Stimulated activated CD8-positive, alpha-beta memory T cell treated with anti-CD3 and anti-CD28 coated beads, Interleukin-4, amount 100 ng/mL, for 4 hours (primary cell): ENCODE measurements around the gene PARP3.

Source experiments
- DNase-seq, 2 donors: peaks; one replicate each; pipeline ENCODE4 v3.0.0-alpha.2; 2020; ENCODE audit warnings: low read depth in 2 of 2, low spot score in 1 of 2

The PARP3 gene

DNA sequence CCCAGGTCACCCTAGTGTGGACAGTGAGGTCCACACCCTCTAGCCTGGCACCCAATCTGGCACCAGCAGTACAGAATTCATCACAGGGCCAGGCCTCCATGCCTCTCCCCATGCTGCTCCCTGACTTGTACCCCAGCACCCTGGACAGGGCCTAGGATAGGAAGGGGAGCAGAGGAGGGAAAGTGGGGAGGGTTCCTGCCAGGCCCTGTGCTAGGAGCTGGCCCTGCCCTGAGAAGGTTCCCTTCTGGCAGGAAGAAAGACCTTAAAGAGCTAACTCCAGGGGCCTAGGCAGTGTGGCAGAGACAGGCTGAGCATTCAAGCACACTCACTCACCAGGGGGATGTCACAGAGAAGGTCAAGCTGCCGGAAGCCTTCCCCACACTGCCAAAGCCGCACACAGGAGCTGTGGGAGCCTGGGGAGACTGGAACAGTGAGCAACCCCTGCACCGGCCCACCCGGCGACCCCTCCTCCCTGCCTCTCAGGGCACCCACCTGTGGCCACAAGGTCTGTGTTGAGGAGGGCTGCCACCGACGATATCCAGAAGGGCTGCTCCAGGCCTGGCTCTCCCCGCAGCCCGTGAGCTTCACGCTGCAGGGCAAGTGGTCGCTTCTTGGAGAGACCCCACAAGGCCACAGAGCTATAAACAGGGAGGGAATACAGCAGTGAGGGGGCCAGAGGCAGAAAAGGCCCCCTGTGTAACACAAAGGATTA is 7.9 kb upstream of the PARP3 start:
- no peak for DNase-seq

DNA sequence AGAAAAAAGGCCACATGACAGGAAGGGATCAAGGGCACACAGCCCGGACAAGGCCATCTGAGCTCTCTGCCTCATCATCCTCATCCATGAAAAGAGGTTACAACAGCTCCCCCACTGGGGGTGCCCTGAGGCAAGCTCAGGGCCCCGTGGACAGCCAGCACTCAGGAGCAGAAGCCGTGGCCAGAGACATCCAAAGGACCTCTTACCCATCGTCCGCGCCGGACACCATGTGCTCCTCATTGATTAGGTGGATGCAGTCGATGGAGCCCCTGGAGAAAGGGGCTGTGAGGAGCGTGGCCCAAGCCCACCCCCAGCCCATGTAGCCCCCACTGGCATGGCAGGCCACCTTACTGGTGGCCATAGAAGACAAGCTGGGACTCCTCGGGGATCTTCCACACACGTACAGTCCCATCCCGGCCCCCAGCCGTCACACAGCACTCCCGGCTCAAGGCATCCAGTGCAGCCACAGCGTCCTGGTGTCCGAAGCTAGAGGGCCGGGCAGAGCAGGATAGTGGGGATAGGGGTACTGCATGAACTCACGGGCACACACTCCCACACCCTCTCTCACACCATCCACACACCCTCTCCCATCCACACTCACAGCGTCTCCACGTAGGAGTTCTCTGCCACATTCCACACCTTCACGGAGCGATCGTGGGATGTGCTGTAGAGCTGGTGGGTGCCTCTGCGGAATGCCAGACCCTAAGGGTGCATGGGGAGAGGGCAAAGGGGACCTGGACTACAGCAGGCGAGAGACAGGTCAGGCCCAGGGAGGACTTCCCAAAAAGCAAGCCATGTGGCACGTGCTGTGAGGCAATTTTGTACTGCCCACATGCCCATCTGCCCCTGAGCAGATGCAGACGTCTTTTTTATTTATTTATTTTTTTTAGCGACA is 6.9 kb upstream of the PARP3 start:
- DNase-seq, result no peak

DNA sequence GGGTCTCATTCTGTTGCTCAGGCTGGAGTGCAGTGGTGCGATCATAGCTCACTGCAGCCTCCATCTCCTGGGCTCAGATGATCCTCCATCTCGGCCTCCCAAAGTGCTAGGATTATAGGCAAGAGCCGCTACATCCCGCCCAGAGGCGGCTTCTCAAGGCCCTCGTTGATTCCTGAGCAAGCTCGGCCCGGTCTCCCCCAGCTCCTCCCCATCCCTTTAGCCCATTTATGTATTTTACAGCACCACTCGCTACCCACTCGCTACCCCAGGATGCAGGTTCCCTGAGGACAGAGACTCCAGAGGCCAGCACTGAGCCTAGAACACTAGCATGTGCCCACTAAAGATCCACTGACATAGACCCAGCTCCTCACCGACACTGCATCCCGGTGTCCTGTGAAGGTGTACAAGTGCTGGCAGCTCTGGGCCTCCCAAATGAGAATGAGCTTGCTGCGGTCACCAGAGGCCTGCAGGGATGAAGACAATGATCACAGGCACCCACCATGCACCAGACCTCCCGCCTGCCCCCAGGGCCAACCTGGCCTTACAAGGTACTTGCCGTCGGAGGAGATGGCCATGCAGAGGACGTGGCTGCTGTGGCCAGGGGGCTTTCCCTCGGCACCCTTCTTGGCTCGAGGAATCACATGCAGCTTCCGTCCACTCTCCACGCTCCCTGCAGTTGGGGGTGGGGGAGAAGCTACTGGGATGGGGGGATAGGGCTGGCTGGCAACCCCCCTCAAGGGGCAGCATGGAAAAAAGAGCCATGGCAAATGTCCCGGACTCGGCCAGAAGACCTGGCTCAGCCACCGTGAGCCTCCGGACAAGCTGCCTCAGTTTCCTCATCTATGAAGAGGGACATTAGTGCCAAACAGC is 6.0 kb upstream of the PARP3 start:
- DNase-seq, result no peak

DNA sequence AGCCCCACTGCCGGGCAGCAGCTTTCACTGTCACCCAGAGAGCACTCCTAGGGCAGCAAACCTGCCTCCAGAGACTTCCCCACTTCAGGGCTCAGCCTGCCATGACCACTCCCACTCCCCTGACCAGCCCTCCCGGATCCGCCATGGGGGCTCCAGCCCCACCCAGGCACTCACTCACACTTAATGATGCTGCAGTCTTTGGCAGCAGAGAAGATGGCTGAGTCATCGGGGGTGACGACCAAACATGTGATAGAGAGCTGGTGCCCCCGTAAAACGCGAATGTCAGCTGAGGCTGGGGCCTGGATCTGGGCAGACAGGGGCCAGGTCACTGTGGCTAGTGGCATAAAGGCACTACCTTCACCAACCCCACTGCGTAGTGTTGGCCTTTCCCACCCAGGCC is 5.1 kb upstream of the PARP3 start:
- DNase-seq, result no peak

DNA sequence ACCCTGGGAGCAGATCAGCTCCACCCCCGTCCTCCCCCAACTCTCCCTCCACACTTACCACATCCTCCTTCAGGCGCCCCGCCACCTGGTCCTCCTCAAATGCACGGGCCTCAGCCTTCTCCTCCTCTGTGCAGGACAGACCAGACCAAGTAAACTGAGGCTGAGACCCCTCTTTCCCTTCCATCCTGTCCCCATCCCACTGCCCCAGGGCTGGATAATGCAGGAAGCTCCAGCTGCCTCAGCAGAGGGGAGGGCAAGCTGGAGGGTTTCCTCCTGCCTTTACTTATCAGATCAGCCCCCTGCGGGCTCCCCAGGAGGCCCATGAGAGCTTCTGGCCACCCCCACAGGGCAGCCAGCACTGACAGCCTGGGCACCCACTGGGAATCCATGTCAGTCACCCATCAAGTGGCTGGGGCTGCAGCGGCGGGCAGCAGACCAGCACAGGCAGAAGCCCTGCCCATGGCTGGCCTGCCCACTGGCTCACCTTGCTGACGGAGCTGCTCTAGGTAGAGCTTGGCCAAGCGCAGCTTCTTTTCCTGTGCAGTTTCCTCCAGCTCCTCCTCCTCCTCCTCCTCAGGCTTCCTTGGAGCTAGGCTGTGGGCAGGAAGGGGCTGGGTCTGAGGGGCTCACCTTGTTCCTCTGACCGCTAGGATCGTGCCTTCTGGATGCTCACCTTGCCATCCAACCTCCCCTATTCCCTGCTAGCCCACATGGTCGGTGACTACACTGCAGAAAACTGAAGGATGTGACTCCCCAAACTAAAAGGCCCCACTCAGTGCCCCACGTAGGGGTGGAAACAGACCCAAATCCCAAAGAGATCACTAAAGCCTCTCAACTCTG is 4.3 kb upstream of the PARP3 start:
- DNase-seq, result no peak

DNA sequence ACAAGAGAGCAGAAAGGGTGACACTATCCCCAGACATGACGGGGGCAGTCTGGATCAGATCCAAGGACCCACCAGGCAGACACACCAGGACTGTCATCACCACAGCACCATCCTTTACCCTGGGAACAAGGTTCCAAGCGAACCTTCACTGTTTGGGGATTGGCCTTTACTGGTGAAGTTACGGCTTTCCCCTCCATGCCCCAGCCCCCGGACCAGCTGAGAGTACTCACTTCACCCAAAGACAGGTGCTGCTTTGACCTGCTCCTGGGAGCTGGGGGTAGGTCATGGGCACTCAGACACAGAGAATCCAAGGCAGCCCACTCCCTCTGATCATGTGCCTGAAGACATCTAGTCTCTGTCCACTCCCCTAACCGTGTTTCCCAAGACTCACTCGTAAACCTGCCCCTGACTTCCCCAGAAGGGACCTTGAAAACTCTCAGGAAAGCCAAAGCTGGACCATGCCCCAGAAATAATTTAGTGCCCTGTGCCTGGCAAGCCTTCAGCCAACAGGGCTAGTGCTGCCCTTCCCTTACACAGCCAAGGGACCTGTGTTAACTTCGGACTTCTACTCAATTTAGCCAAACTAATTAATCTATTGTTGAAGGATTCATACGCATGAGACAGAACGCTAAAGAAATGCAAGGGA is 3.3 kb upstream of the PARP3 start:
- no peak for DNase-seq

DNA sequence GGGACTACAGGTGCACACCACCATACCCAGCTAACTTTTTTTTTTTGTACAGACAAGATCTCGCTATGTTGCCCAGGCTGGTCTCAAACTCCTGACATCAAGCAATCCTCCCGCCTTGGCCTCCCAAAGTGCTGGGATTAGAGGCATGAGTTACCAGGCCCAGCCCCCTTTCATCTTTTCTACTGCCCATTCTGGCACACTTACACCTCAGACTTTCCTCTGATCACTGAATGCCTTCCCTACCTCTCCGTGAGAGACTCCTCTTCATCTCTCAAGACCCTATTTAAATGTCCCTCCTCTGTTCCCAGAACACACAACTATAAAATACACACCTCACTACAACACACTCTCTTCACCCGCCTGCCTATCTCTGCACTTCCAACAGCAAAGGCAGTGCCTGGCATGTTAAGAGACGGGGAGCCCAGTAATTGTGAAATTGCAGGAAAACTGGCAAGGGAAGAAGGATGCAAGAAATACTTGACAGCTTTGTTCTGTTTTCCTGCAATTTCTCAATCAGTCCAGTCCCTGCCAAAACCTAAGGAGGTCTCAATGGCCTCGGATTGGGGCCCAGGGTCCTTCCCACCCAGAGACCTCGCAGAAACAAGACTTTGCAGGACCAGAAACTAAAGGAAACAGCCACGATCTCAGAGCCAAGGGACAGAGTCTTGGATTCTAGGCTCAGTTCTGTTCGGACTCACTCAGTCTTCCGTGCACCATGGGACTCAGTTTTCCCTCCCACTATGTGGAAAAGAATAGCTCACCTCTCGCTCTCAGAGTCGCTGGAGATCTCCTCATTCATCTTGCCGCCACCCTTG is 1.3 kb upstream of the PARP3 start:
- no peak for DNase-seq

DNA sequence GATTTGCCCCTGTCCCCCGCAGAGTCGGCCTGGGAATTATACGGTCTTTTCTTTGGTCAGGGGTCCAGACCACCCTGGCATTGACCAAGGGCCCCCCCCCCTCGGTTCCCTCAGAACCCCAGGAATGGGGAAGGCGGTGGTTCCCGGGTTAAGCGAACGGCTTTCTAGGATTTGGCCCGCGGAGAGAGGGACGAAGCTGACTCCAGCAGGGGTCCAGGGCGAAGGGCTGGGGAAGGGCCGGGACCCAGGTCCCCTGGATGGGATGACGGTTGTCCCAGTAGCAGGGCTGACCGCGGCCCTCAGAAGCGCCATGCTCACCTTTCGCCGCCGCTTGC is 733 bp upstream of the PARP3 start:
- no peak for DNase-seq

DNA sequence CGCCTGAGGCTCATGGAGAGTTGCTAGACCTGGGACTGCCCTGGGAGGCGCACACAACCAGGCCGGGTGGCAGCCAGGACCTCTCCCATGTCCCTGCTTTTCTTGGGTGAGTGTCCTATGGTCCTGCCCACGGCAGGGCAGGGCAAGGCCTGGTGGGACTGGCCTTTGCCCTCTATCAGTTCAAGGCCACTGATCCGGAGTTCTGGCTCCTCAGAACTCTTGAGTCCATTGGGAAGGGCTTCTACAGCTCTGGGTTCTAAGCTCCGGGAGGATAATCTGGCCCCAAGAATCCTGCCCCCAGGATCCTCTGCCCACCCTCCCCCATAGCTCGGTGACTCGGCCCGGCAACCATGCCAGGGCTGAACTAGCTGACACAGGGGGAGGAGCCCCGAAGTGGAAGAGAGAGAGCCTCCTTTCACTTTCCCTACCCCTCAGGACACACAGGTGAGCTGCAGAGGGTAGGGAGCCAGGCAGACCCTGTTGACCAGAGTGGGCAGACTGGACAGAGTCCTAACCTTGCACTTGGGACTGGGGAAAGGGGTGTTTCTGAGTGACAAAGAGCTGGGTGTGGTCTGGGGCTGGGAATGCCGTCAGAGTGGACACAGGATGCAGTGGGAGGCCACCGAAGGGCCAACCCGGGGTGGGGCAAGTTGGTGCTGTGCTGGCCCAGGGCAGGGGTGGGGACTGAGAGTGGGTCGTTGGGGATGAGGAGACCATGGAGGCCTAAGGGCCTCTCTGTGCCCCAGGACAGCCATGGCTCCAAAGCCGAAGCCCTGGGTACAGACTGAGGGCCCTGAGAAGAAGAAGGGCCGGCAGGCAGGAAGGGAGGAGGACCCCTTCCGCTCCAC is 664 bp downstream of the PARP3 start:
- peak; percentile 31 to 36 for DNase-seq

DNA sequence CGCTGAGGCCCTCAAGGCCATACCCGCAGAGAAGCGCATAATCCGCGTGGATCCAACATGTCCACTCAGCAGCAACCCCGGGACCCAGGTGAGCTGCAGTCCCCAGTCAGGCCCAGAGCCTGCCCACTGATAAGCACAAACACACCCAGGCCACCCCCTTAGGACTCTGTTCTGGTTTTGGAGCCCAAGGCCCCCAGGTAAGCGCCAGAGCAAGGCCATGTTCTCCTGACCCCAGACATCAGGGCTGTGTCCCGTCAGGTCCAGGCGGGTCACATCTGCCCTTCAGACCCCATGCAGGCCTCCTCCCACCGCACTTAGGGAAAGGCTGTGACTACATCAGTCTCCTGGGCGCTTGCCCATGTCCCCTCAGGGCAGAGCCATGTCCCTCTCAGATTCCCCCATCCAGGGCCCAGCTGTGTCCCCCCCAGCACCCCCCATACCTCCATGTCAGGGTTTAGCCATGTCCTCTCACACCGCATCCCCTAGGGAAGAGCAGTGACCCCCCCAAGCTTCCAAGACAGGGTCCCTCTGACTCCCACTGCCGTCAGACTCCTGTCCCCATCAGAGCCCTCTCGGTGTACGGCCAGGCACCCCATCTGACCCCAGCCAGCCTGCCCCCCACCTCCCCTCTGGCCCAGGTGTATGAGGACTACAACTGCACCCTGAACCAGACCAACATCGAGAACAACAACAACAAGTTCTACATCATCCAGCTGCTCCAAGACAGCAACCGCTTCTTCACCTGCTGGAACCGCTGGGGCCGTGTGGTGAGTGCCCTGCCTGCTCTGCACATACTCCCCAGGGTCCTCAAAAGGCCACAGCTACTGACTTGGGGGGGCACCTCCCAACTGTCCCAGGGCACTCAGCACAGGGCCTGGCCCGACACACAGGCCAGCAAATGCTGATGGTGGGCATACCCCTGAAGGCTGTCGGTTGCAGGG is 1.6 kb downstream of the PARP3 start:
- DNase-seq, result no peak

DNA sequence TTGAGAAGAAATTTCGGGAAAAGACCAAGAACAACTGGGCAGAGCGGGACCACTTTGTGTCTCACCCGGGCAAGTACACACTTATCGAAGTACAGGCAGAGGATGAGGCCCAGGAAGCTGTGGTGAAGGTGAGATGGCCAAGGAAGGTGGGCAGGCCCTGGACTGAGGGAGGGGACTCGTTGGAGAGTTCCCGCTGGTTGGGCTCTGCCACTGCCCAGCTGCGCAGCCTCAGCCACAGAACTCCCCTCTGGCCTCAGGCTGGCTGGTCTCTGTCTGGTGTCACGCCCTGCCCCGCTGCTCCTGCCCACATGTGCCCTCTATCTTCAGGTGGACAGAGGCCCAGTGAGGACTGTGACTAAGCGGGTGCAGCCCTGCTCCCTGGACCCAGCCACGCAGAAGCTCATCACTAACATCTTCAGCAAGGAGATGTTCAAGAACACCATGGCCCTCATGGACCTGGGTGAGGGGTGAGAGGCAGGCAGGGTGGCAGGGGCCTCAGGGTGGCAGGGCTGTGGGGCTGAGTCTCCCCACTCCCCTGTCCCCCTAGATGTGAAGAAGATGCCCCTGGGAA is 2.4 kb downstream of the PARP3 start:
- no peak for DNase-seq

DNA sequence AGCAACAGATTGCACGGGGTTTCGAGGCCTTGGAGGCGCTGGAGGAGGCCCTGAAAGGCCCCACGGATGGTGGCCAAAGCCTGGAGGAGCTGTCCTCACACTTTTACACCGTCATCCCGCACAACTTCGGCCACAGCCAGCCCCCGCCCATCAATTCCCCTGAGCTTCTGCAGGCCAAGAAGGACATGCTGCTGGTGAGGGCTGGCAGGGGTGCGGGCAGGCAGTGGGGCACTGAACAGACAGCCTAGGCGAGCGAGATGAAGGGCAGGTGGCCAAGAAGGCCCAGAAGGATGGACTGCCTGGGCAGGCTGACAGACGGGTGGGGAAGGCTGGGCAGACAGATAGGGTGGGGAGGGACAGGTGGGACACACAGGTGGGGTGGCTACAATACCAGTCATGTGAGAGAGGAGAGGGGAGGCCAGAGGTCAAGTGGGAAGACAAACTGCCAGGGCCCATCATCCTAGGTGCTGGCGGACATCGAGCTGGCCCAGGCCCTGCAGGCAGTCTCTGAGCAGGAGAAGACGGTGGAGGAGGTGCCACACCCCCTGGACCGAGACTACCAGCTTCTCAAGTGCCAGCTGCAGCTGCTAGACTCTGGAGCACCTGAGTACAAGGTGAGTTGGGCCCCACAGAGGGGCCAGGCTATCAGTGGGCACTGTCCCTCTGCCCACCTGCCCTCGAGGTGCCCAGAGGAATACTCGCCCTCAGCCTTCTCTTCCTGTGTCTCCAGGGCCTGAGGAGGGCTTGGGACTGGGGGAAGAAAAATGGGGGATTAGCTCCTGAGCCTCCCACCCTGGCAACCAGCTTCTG is 3.1 kb downstream of the PARP3 start:
- DNase-seq, result no peak

DNA sequence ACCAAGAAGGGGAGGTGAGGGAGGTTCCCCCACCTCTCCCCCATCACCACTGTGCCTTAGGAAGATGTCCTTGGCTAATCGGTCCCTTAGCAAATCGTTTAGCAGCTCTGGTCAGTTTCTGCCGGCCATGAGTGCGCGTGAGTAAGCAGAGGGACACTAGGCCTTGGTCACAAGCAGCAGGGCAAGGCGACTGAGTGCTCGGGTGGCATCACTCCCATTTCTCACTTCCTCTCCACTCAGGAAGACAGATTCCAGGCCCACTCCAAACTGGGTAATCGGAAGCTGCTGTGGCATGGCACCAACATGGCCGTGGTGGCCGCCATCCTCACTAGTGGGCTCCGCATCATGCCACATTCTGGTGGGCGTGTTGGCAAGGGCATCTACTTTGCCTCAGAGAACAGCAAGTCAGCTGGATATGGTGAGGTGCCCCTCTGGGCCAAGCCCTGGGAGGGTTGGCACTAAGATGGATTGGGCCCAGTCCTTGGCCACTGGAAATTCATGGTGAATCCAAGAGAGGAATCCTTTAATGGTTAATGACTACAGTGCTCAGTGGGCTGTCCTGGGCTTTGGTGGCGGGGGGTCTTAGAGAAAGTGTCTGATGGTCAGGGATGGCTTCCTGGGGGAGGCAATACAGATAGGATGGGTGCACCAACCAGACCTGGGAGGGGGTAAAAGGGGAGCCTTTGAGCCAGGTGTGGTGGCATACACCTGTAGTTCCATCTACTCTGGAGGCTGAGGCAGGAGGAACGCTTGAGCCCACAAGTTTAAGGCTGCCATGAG is 4.0 kb downstream of the PARP3 start:
- no peak for DNase-seq

DNA sequence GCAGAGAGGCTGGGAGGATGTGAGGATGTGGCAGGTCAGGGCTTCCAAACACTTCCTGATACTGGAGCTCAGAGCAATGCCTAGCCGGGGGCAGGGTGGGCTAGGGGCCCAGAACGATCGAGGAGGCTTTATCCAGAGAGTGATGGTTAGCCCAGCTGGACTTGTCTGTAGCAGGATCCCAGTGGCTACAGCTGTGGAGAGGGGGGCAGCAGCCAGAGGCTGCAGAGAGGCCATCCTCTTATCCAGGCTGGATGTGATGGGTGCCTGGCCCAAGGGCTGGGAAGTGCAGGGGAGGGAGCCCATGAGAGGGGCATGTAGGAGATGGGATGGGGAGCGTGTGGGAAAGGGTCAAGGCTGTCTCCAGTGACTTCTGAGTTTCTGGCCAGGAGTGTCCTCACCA is 4.6 kb downstream of the PARP3 start:
- no peak for DNase-seq

DNA sequence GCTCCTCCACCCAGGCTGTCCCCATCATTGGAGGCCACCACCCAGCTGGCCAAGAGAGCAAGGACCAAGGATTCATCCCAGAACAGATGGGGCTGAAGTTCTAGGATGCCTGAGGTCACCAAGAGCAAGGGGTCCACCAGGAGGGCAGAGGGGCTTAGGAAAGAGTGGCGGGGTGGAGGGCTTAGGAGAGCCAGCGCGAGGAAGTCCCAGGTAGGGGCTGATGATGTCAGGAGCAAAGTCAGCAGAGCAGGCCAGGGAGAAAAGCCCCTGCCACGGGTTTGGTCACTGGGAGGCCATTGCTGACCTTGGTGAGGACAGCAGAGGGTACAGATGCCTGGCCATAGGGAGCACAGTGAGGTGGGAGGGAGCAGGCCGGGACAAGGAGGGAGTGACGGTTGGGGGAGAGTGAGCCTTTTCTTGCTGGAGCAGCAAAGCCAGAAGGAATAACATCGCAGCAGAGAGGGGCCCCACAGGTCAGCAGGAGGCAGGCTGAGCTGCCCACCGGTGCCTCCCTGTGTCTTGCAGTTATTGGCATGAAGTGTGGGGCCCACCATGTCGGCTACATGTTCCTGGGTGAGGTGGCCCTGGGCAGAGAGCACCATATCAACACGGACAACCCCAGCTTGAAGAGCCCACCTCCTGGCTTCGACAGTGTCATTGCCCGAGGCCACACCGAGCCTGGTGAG is 5.2 kb downstream of the PARP3 start:
- DNase-seq, result no peak
